ENCODE results near the gene ADCK2.
"Not testable (repeated sequence)": the region's sequence is repeated elsewhere in the genome, so short reads cannot be mapped to it uniquely, and the experiment has no call there.

The ADCK2 gene

DNA sequence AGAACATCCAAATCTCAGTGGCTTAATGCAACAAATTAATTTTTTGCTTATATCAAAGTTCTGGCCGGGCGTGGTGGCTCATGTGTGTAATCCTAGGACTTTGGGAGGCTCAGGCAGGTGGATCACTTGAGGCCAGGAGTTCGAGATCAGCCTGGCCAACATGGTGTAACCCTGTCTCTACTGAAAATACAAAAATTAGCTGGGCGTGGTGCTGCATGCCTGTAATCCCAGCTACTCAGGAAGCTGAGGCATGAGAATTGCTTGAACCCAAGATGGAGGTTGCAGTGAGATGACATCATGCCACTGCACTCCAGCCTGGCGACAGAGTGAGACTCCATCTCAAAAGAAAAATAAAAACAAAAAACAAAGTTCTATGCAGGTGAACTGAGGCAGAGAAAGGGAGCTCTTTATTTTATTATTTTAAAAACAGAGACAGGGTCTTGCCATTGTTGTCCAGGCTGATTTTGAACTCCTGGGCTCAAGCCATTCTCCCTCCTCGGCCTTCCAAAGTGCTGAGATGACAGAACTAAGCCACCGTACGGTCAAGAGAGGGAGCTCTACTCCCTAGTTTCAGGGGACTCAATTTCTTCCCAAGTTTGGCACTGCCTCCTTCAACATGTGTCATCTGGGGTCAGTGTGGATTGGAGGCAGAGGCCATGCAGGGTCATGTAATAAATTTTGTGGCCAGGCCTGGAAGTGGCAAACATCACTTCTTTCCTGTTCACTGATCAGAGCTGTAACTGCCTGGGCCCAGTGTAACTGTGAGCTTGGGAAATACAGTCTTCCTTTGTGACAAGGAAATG is 2.4 kb downstream of the ADCK2 start:
- TF ChIP-seq, protein P1, sequence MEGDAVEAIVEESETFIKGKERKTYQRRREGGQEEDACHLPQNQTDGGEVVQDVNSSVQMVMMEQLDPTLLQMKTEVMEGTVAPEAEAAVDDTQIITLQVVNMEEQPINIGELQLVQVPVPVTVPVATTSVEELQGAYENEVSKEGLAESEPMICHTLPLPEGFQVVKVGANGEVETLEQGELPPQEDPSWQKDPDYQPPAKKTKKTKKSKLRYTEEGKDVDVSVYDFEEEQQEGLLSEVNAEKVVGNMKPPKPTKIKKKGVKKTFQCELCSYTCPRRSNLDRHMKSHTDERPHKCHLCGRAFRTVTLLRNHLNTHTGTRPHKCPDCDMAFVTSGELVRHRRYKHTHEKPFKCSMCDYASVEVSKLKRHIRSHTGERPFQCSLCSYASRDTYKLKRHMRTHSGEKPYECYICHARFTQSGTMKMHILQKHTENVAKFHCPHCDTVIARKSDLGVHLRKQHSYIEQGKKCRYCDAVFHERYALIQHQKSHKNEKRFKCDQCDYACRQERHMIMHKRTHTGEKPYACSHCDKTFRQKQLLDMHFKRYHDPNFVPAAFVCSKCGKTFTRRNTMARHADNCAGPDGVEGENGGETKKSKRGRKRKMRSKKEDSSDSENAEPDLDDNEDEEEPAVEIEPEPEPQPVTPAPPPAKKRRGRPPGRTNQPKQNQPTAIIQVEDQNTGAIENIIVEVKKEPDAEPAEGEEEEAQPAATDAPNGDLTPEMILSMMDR (conservative IDR thresholded peaks at IDR 0.05; ENCODE audit: low read depth, low read length) = peak; percentile 73
- H3K4me3 ChIP-seq (ENCODE audit: low read depth, low read length) = no peak overlapping the region
- peak; percentile 67 for DNase-seq (ENCODE audit: low read depth)

DNA sequence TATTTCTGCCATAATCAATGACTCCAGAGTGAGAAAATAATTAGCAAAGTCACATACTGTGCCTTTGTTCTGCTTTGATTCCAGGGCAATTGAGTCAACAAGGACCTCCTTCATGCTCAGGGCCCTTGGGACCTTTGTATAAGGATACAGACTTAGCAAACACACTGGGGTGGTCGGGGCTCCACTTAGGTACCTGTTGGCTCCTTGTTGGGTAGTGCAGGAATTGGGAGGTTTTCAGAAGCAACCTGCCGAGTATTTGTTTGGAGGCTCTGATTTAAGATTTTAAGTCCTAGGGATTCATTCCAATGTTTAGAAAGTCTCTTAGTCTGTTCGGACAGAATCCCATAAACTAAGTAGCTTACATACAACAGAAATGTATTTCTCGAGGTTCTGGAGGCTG is 3.0 kb downstream of the ADCK2 start:
- H3K4me3 ChIP-seq (ENCODE audit: low read depth, low read length) = no peak overlapping the region
- no peak for DNase-seq (ENCODE audit: low read depth)
- TF ChIP-seq, protein P1 (conservative IDR thresholded peaks at IDR 0.05; ENCODE audit: low read depth, low read length) = no peak

DNA sequence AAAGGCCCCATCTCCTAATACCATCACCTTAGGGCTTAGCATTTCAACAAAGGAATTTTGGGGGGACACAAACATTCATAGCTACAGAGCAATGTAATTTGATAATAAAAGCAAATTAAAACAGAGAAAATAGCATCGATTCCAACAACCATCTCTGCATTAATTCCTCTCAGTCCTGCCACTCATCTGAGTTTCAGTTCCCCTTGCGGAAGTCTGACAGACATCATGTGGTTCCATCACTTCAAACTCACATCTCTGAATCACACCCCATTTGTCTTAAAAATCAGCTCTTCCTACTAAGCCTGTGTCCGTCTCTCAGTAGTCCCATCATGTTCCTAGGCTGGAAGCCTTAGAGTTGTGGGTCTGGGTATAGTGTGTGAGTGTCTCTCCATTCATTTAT is 3.6 kb downstream of the ADCK2 start:
- DNase-seq (ENCODE audit: low read depth) = no peak
- TF ChIP-seq, protein P1 (conservative IDR thresholded peaks at IDR 0.05; ENCODE audit: low read depth, low read length) = no peak
- H3K4me3 ChIP-seq (ENCODE audit: low read depth, low read length) = no peak overlapping the region

DNA sequence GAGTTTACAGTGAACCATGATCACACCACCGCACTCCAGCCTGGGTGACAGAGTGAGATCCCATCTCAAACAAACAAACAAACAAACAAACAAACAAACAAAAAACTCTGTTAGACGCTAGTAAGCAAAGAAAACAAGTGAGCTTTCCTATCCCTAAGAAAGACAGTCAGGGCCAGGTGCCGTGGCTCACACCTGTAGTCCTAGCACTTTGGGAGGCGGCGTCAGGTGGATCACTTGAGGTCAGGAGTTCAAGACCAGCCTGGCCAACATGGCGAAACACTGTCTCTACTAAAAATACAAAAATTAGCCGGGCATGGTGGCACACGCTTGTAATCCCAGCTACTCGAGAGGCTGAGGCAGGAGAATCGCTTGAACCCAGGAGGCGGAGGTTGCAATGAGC is 4.2 kb downstream of the ADCK2 start:
- not testable (repeated sequence) for H3K4me3 ChIP-seq (ENCODE audit: low read depth, low read length); DNase-seq (ENCODE audit: low read depth)

DNA sequence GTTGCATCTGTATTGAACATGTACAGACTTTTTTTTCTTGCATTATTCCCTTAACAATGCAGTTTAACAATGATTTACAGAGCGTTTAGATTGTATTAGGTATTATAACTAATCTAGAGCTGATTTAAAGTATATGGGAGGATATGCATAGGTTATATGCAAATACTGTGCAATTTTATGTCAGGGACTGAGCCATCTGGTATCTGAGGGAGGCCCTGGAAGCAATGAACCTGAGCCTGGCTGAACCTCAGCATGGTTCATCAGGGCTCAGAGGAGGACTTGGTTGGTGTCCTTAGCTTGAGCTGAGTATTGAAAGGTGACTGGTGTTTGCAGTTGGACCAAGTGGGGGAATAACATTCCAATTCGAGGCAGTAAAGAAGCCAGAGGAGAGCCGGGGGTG is 4.8 kb downstream of the ADCK2 start:
- no peak overlapping the region for H3K4me3 ChIP-seq (ENCODE audit: low read depth, low read length)
- TF ChIP-seq, protein P1 (conservative IDR thresholded peaks at IDR 0.05; ENCODE audit: low read depth, low read length) = no peak
- no peak for DNase-seq (ENCODE audit: low read depth)

DNA sequence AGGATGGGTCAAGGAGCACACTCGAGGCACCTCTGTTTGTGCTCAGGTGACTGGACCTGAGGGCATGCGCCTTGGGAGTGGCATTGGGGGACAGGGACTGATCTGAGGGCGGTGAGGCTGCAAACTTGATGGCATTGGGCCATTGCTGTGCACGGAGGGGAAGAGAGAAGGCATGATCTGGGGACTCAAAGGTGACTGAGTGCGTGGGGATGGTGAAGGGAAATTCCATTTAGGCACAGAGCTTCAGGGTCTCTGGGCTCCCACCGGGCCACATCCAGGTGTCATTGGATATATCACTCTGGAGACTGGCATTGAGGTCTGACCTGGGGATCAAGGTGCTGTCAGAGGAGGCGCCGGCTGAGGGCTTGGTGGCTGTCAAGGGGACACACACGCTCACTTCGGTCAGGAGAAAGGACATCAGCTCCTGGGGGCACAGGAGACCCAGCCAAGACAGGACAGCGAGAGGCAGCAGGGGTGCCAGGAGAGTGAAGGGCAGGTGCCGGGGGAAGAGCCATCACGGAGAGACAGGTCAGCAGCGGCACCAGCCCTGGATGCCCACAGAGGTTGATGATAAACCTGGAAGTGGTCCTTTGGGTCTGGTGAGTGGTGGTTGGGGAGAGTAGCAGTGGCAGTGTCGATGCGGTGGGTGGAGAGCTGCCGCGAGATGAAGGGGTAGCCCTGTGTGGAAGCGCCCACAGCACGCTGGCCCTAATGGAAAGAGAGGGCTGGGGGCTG is 5.5 kb downstream of the ADCK2 start:
- TF ChIP-seq, protein P1 (conservative IDR thresholded peaks at IDR 0.05; ENCODE audit: low read depth, low read length) = no peak
- H3K4me3 ChIP-seq (ENCODE audit: low read depth, low read length) = no peak overlapping the region
- DNase-seq (ENCODE audit: low read depth) = no peak

DNA sequence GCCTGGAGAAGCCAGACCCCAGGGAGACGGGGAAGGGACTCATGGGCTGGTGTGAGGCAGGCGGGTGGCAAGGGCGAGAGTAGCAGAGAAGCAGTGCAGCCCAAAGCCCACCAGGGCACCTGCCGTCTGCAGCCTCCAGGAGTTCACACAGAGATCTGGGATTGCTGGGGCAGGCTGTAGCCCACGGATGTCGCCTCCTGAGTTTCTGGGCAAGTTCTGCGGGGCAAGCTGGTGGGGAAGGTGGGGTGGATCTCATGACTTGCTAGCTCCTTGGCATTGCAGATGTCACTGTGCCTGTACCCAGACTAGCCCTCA is 6.0 kb downstream of the ADCK2 start:
- DNase-seq (ENCODE audit: low read depth) = no peak
- H3K4me3 ChIP-seq (ENCODE audit: low read depth, low read length) = no peak overlapping the region
- TF ChIP-seq, protein P1 (conservative IDR thresholded peaks at IDR 0.05; ENCODE audit: low read depth, low read length) = no peak

Data from choroid plexus epithelial cell (primary cell).